HG03175 (cell line): ENCODE results near the gene GRPEL2.

ENCODE experiments used
- ATAC-seq: cut with Tn5 transposase; IDR thresholded peaks from one replicate; pipeline ENCODE4 v1.9.1; 2021; ENCODE audit warnings: mild to moderate bottlenecking, moderate library complexity; ENCODE audit not compliant: unreplicated experiment

The GRPEL2 gene

GRCh38 chr5:149355688-149356087 is 10.4 kb downstream of the GRPEL2 start:
- no peak for ATAC-seq

- no peak for ATAC-seq
Observed at GRCh38 chr5:149356391-149356790, 11.1 kb downstream of the GRPEL2 start.

- peak; percentile 99 for ATAC-seq
Observed at GRCh38 chr5:149357370-149358293, 12.3 kb downstream of the GRPEL2 start, which contains the start of gene PCYOX1L. TSS of gene PCYOX1L (plus strand) at chr5:149358046. CDS start at chr5:149358069, 23 bp downstream.

GRCh38 chr5:149358294-149358651 is 13.0 kb downstream of the GRPEL2 start:
- ATAC-seq = peak; percentile 4

GRCh38 chr5:149358868-149359495 is 13.7 kb downstream of the GRPEL2 start:
- no peak for ATAC-seq

- ATAC-seq = no peak
Observed at GRCh38 chr5:149360272-149360671, 15.0 kb downstream of the GRPEL2 start.

- ATAC-seq = no peak
Observed at GRCh38 chr5:149362541-149362940, 17.2 kb downstream of the GRPEL2 start.

GRCh38 chr5:149363358-149363757 is 18.1 kb downstream of the GRPEL2 start:
- ATAC-seq = no peak

- no peak for ATAC-seq
Observed at GRCh38 chr5:149363936-149364335, 18.6 kb downstream of the GRPEL2 start.

GRCh38 chr5:149364719-149365118 is 19.4 kb downstream of the GRPEL2 start:
- ATAC-seq = no peak

- ATAC-seq = no peak
Observed at GRCh38 chr5:149365418-149365817, 20.1 kb downstream of the GRPEL2 start.

GRCh38 chr5:149366169-149366729 is 20.9 kb downstream of the GRPEL2 start:
- no peak for ATAC-seq

- ATAC-seq = peak; percentile 77
Observed at GRCh38 chr5:149367249-149367971, 22.1 kb downstream of the GRPEL2 start.

- ATAC-seq = no peak
Observed at GRCh38 chr5:149367972-149368645, 22.8 kb downstream of the GRPEL2 start.

GRCh38 chr5:149370878-149371277 is 25.6 kb downstream of the GRPEL2 start:
- no peak for ATAC-seq

- ATAC-seq = peak; percentile 79
Observed at GRCh38 chr5:149371296-149371962, 26.1 kb downstream of the GRPEL2 start.

GRCh38 chr5:149372076-149372795 is 26.9 kb downstream of the GRPEL2 start:
- no peak for ATAC-seq

- no peak for ATAC-seq
Observed at GRCh38 chr5:149372932-149373331, 27.6 kb downstream of the GRPEL2 start.

GRCh38 chr5:149374303-149374702 is 29.0 kb downstream of the GRPEL2 start:
- no peak for ATAC-seq
